ENCODE data around the gene HS3ST5.
"Not testable (repeated sequence)": the region's sequence is repeated elsewhere in the genome, so short reads cannot be mapped to it uniquely, and the experiment has no call there.

The HS3ST5 gene

GRCh38 chr6:114158838-114159694 lies 183.8 kb downstream of the HS3ST5 start:
- no peak for DNase-seq (ENCODE audit: extremely low read depth in 1 of 2, low read depth in 1 of 2)

DNA sequence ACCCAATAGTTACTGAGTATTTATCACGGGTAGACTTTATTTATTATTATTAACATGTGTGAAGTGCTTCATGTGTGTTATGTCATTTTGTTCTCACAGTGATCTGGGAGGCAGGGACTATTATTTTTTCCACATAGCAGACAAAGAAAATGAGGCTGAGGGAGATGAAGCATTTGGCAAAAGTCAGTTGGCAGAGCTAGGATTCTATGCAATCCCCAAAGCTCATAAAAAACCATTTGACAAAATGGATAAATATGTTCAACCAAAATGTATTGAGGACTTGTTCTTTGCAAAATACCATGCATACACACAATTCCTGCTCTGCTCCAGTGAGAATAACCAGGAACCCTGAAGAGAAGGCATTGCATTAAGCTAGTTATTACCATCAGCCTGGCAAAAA lies 184.4 kb downstream of the HS3ST5 start:
- DNase-seq (ENCODE audit: extremely low read depth in 1 of 2, low read depth in 1 of 2): no peak

DNA sequence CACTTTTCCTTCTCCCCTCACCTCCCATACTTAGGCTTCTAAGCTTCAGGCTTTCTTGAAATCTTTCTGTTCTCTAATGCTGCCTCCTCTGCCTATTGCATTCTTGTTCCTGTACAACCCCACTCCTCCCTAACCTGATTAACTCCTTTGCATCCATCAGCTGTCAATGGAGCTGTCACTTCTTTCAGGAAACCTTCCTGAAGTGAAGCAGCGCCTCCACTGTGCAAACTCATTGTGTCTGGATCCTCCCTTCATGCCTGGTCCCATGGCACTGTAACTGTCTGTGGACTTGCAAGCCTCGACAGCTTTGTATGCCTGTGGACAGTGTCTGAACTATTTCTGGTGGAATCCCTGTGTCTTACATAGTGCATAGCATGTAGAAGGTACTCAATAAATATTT lies 185.0 kb downstream of the HS3ST5 start:
- DNase-seq (ENCODE audit: extremely low read depth in 1 of 2, low read depth in 1 of 2): no peak

DNA sequence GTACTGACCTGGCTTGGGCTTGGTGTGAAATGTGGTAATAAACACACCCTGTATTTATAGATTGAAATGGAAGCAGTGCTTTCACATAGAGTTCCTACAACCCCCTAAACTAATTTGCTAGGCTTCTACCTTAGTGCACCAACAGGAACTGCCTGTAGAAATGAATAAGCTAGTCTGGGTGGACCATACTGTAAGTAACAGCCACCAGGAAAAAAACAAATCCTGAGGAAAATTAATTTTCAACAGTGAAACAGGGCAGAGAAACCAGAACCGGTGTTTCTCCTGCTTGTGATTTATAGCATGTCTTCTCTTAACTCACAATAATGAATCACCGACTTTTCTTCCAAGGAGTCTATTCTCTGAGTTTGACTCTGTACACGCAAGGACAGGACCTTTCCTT lies 187.1 kb downstream of the HS3ST5 start:
- no peak for DNase-seq (ENCODE audit: extremely low read depth in 1 of 2, low read depth in 1 of 2)

- no peak for DNase-seq (ENCODE audit: extremely low read depth in 1 of 2, low read depth in 1 of 2)
Observed at GRCh38 chr6:114154812-114155211, 188.0 kb downstream of the HS3ST5 start.

GRCh38 chr6:114153448-114153847 lies 189.4 kb downstream of the HS3ST5 start:
- DNase-seq (ENCODE audit: extremely low read depth in 1 of 2, low read depth in 1 of 2): no peak

GRCh38 chr6:114151064-114151690 lies 191.6 kb downstream of the HS3ST5 start:
- DNase-seq (ENCODE audit: extremely low read depth in 1 of 2, low read depth in 1 of 2): no peak

- DNase-seq (ENCODE audit: extremely low read depth in 1 of 2, low read depth in 1 of 2): not testable (repeated sequence)
Observed at GRCh38 chr6:114149182-114149581, 193.6 kb downstream of the HS3ST5 start.

DNA sequence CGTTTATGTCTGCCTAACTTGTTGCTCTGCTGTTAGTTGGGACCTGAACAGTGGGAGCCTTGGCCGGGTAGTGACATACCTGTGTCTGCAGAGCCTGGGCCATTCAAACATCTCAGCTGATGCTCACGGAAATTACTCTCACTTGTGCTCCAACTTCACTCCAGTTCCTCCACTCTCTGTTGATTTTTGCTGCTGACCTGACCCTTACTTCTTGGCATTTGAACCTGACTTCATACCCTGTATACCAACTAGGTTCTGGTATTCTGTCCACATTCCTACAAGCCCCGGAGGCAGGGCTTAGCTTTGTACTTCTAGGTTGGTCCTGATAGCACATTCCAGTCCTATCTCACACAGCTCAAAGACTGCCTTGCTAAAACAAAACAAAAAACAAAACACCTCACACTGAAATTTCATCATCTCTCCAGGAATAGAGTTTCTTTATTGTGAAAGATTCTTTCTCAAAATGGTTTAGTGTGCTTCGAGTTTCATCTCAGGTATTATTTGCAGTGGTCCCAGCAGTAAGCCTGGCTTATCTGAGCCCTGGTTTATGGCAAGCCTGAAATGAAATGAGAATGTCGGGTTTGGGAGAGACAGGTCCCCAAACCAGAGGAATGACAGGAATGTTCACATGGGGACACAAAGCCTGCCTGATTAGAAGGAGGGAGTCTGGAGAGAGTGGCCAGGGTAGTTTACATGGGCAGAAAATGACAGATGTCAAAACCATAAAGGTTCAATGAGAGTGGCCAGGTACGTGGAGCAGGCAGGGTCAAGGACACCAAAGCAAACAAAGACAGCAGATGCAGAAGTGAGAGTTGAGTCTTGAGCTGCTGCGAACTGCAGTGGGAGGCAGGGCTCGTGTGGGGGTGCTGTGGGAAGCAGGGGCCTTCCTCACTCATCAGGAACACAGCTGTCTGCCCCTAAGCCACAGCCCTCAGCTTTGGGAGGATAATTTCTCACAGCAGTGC lies 197.7 kb downstream of the HS3ST5 start:
- DNase-seq (ENCODE audit: extremely low read depth in 1 of 2, low read depth in 1 of 2): no peak

DNA sequence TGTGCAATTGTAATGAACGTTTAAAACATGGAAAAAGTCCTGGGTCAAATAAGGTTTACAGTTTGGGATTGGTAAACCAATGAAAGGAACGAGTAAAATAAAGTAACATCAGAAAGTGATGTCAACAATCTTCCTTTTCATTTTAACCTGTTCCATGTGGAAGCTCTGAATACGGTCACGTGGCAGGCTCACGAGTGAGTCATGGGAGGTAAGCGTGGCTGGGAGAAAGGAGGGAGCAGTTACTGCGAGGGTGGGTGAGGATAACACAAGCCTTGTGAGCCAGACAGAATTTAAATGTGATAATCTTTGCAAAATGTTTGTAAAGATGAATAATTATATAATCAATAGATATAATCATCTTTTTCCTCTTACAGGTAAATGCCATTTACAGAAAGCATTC lies 200.6 kb downstream of the HS3ST5 start:
- no peak for DNase-seq (ENCODE audit: extremely low read depth in 1 of 2, low read depth in 1 of 2)

DNA sequence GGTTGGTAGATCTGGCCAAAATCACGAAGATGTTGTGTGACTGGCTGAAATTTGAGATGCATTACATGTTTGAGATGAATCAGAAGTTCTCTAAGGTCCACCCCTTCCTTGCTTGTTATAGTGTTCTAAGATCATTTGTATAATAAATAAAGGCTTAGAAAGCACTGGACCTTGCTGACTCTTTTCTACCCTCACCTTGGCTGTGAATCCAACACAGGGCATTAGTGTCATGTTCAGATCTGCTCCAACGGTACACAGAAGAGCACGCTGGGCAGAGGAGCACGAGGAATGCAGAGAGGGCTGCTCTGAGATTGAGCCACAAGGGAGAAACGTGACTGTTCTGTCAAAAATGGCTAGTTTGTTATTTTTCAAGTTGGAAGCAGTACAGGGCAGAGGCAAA lies 202.4 kb downstream of the HS3ST5 start:
- DNase-seq (ENCODE audit: extremely low read depth in 1 of 2, low read depth in 1 of 2): no peak

- no peak for DNase-seq (ENCODE audit: extremely low read depth in 1 of 2, low read depth in 1 of 2)
Observed at GRCh38 chr6:114138577-114139248, 204.1 kb downstream of the HS3ST5 start.

- DNase-seq (ENCODE audit: extremely low read depth in 1 of 2, low read depth in 1 of 2): no peak
Observed at GRCh38 chr6:114135363-114135971, 207.4 kb downstream of the HS3ST5 start.

DNA sequence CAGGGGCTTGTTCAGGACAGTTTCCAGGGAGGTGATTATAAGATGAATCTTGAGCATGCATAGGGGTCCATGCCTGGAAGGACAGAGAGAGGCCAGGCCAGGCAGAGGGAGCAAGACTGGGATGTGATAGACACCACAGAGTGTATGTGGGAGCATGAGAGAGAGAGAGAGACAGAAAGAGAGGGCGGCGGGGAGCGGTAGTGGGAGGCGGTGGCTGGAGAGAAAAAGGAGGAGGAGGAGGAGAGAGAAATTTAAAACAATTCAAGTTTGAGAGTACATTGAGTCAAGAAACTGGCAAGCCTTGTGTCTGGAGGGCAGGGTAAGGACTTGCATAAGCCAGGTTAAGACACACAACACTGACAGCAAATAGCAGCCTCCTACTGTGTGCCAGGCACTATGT lies 209.0 kb downstream of the HS3ST5 start:
- DNase-seq (ENCODE audit: extremely low read depth in 1 of 2, low read depth in 1 of 2): no peak

DNA sequence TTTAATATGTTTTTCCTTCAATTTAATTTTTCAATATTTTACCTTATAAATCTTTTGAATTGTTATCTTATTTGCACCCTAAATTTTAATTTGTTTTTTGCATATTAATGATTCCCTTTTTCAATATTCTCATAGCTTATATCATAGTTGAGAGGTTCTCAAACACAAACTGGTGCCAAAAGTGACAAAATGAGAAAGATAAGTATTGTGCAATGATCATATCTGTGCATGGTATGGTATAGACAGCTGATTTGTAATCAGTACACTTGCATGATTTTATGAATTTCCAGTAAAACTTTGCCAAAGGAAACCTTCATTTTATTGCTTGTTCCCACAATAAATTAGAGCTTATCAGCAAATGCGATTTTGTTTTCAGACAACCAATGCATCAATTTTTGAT lies 210.9 kb downstream of the HS3ST5 start:
- DNase-seq (ENCODE audit: extremely low read depth in 1 of 2, low read depth in 1 of 2): no peak

GRCh38 chr6:114125576-114125975 lies 217.2 kb downstream of the HS3ST5 start:
- no peak for DNase-seq (ENCODE audit: extremely low read depth in 1 of 2, low read depth in 1 of 2)

- DNase-seq (ENCODE audit: extremely low read depth in 1 of 2, low read depth in 1 of 2): no peak
Observed at GRCh38 chr6:114121913-114122662, 220.7 kb downstream of the HS3ST5 start.

GRCh38 chr6:114119056-114119455 lies 223.8 kb downstream of the HS3ST5 start:
- DNase-seq (ENCODE audit: extremely low read depth in 1 of 2, low read depth in 1 of 2): no peak

- no peak for DNase-seq (ENCODE audit: extremely low read depth in 1 of 2, low read depth in 1 of 2)
Observed at GRCh38 chr6:114115652-114116051, 227.2 kb downstream of the HS3ST5 start.
